HepG2 (cell line): ENCODE data around the gene MCM8. TPM values are rescaled to one million over a fixed set of nuclear protein-coding genes. Genes with fewer than 3 reads are reported as not detected.
A peak's percentile ranks its signal among the peaks of the same experiment; 100 is the strongest.

Experiments used
- BRD4 ChIP-seq: sonication (generic); formaldehyde crosslinking; IDR thresholded peaks from 2 replicates; pipeline ENCODE4 v1.4.0; 2020; ENCODE audit warnings: missing genetic modification reagents
- JDP2 ChIP-seq: sonication (generic); formaldehyde crosslinking; IDR thresholded peaks from 2 replicates; pipeline ENCODE4 v1.8.1; 2022; ENCODE audit warnings: missing genetic modification reagents, borderline replicate concordance
- MIER3 ChIP-seq: IDR thresholded peaks from 2 replicates; pipeline ENCODE4 v1.6.1; 2016; ENCODE audit warnings: missing compliant biosample characterization, borderline replicate concordance
- U2AF1 ChIP-seq: fragments of 200-400 bp; formaldehyde crosslinking; optimal IDR thresholded peaks from 2 replicates; pipeline ENCODE3; 2017; ENCODE audit warnings: mild to moderate bottlenecking, low read depth, low read length
- WIZ ChIP-seq: sonication (generic); formaldehyde crosslinking; IDR thresholded peaks from 2 replicates; pipeline ENCODE4 v1.5.1; 2020; ENCODE audit warnings: mild to moderate bottlenecking, missing genetic modification reagents
- ZBTB46 ChIP-seq: sonication (generic); formaldehyde crosslinking; IDR thresholded peaks from 2 replicates; pipeline ENCODE4 v1.4.0; 2020; ENCODE audit warnings: mild to moderate bottlenecking, missing genetic modification reagents, borderline replicate concordance
- ZFP82 ChIP-seq: sonication (generic); formaldehyde crosslinking; IDR thresholded peaks from 2 replicates; pipeline ENCODE4 v1.5.1; 2020; ENCODE audit warnings: mild to moderate bottlenecking, missing genetic modification reagents, borderline replicate concordance
- ZNF17 ChIP-seq: sonication (generic); formaldehyde crosslinking; IDR thresholded peaks from 2 replicates; pipeline ENCODE4 v1.5.0; 2020; ENCODE audit warnings: mild to moderate bottlenecking, missing genetic modification reagents
- ZNF264 ChIP-seq: sonication (generic); formaldehyde crosslinking; IDR thresholded peaks from 2 replicates; pipeline ENCODE4 v1.4.0; 2020; ENCODE audit warnings: missing genetic modification reagents
- ZNF615 ChIP-seq: sonication (generic); formaldehyde crosslinking; IDR thresholded peaks from 2 replicates; pipeline ENCODE4 v1.5.0; 2020; ENCODE audit warnings: mild to moderate bottlenecking, missing genetic modification reagents, borderline replicate concordance
- ZNF710 ChIP-seq: sonication (generic); formaldehyde crosslinking; IDR thresholded peaks from 2 replicates; pipeline ENCODE4 v1.5.0; 2020; ENCODE audit warnings: mild to moderate bottlenecking, missing genetic modification reagents, borderline replicate concordance
- ZNF761 ChIP-seq: sonication (generic); formaldehyde crosslinking; conservative IDR thresholded peaks from 2 replicates; pipeline ENCODE4 v1.4.0; 2020; ENCODE audit warnings: mild to moderate bottlenecking, missing genetic modification reagents
- ZNF781 ChIP-seq: sonication (generic); formaldehyde crosslinking; IDR thresholded peaks from 2 replicates; pipeline ENCODE4 v1.5.1; 2020; ENCODE audit warnings: borderline replicate concordance, mild to moderate bottlenecking, missing genetic modification reagents; ENCODE audit errors: not compliant biosample characterization
- polyA plus RNA-seq, 8 experiments: library from polyadenylated mRNA; depleted of rRNA in 3 of 8; stranded (reverse) in 7 of 8; unstranded in 1 of 8; fragments of >200 nt; fragmentation: Illumina TruSeq in 4 of 8; extraction: Trizol in 4 of 8; gene quantifications; 2 replicates each; pipeline versions ENCODE4 v1.2.1 to v1.2.3, GENCODE V29; 2011 to 2016; ENCODE audit warnings: low read depth in 4 of 8, missing spikeins in 1 of 8, mixed read lengths in 1 of 8; ENCODE audit not compliant: insufficient read depth in 1 of 8
- total RNA-seq, 5 experiments: library from RNA; depleted of rRNA; stranded (reverse); fragments of >200 nt; fragmentation: Illumina TruSeq; extraction: Trizol; gene quantifications; 2 replicates each; pipeline ENCODE4 v1.2.3, GENCODE V29; 2016; ENCODE audit warnings: low read depth in 1 of 5
- TF ChIP-seq, protein P1 (sequence below): sonication (generic); formaldehyde crosslinking; IDR thresholded peaks from 2 replicates; pipeline ENCODE4 v1.5.0; 2020; ENCODE audit warnings: missing genetic modification reagents
- TF ChIP-seq, protein P2 (sequence below): sonication (generic); formaldehyde crosslinking; IDR thresholded peaks from 2 replicates; pipeline ENCODE4 v1.8.0; 2022; ENCODE audit warnings: missing genetic modification reagents, low read depth, mild to moderate bottlenecking, borderline replicate concordance

Gene MCM8
- total and polyA plus RNA-seq, 2 of the 13 experiments (the other 11 are each of a cell fraction or from before 2014, with no cell fraction given): 11.5 to 59.3 TPM

- no peak for TF ChIP-seq ZNF710 (CRISPR knock-in tag)
- TF ChIP-seq U2AF1: no peak
- TF ChIP-seq, protein P1, sequence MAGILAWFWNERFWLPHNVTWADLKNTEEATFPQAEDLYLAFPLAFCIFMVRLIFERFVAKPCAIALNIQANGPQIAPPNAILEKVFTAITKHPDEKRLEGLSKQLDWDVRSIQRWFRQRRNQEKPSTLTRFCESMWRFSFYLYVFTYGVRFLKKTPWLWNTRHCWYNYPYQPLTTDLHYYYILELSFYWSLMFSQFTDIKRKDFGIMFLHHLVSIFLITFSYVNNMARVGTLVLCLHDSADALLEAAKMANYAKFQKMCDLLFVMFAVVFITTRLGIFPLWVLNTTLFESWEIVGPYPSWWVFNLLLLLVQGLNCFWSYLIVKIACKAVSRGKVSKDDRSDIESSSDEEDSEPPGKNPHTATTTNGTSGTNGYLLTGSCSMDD (CRISPR knock-in tag): no peak
- TF ChIP-seq MIER3: peak; percentile 97
- no peak for TF ChIP-seq ZNF615 (CRISPR knock-in tag)
- TF ChIP-seq ZNF761 (CRISPR knock-in tag): no peak
- no peak for TF ChIP-seq BRD4 (CRISPR knock-in tag)
- peak; percentile 70; the same call in 1 of the 2 replicates for TF ChIP-seq ZNF264 (CRISPR knock-in tag)
- peak; percentile 59; the same call in 1 of the 2 replicates for TF ChIP-seq ZFP82 (CRISPR knock-in tag)
- TF ChIP-seq ZNF17: no peak
- peak; percentile 47 for TF ChIP-seq ZNF781 (CRISPR knock-in tag)
- TF ChIP-seq, protein P2, sequence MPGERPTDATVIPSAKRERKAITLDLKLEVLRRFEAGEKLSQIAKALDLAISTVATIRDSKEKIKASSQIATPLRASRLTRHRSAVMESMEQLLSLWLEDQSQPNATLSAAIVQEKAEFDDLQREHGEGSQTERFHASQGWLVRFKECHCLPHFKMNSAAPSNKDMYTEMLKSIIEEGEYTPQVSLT (CRISPR knock-in tag): no peak
- TF ChIP-seq JDP2: no peak
- TF ChIP-seq WIZ (CRISPR knock-in tag): no peak
- no peak for TF ChIP-seq ZBTB46
Measured at GRCh38 chr20:6007529-6008103, 57.2 kb downstream of the MCM8 start (continued).
